ENCODE measurements around the gene TMEM237. TPM values are rescaled to one million over a fixed set of nuclear protein-coding genes. Genes with fewer than 3 reads are reported as not detected.

Gene TMEM237
- total and polyA plus RNA-seq, 8 donors = 0.87 to 41.5 (median 13.1) TPM

GRCh38 chr2:201642579-201643215 is 606 bp downstream of the TMEM237 start:
- H3K4me3 ChIP-seq = peak overlapping the region; percentile 68 to 88 (median 87)
- no peaks in the 10 kb centered on the region for H3K27me3 ChIP-seq
- DNase-seq = peak; percentile 83 to 96
- peaks cover 0 to 10% (median 6%) of the 10 kb centered on the region in 4 donors for H3K36me3 ChIP-seq
- TF ChIP-seq POLR2AphosphoS5 (IDR thresholded peaks at IDR 0.05) (peak; percentile 76 to 95 (median 88)), EP300 (IDR thresholded peaks at IDR 0.05) (no peak), POLR2A (IDR thresholded peaks at IDR 0.05) (peak in 1 of 4 donors; percentile 18)
- 0 to 2% (median 1%) methylated on average over 22 to 56 of the region's 56 CpGs for WGBS, 5 donors
- intact Hi-C loops (cut with DNase I; ENCODE audit: low total_unique reads) = no loop called here
- no peaks in the 10 kb centered on the region for H3K9me3 ChIP-seq
- H3K27ac ChIP-seq = peak overlapping the region; percentile 89 to 95 (median 91)
- H3K4me1 ChIP-seq = peaks cover 8 to 27% (median 16%) of the 10 kb centered on the region in 4 donors

- no peak for TF ChIP-seq POLR2A (IDR thresholded peaks at IDR 0.05)
- no peak for TF ChIP-seq EP300 (IDR thresholded peaks at IDR 0.05)
- no peak for TF ChIP-seq CTCF (IDR thresholded peaks at IDR 0.05)
- TF ChIP-seq POLR2AphosphoS5 (IDR thresholded peaks at IDR 0.05) = no peak
- DNase-seq = no peak
- Histone ChIP-seq H3K9me3 (no peaks in the 10 kb centered on the region), H3K27me3 (no peaks in the 10 kb centered on the region), H3K27ac (peak overlapping the region; percentile 89 to 95 (median 91)), H3K4me3 (peak overlapping the region; percentile 68 to 88 (median 87)), H3K4me1 (peaks cover 8 to 27% (median 16%) of the 10 kb centered on the region in 4 donors), H3K36me3 (peaks cover 0 to 16% (median 7%) of the 10 kb centered on the region in 4 donors)
- intact Hi-C loops (cut with DNase I; ENCODE audit: low total_unique reads) = no loop called here
- 0 to 1% (median 1%) methylated on average over 16 of the region's 16 CpGs for WGBS, 5 donors
Measured at GRCh38 chr2:201642086-201642578, 1.2 kb downstream of the TMEM237 start.

- Histone ChIP-seq H3K4me1 (peaks cover 7 to 21% (median 14%) of the 10 kb centered on the region in 4 donors), H3K4me3 (no peak overlapping the region), H3K36me3 (peaks cover 0 to 45% (median 31%) of the 10 kb centered on the region in 4 donors), H3K27me3 (no peaks in the 10 kb centered on the region), H3K9me3 (no peaks in the 10 kb centered on the region), H3K27ac (no peak overlapping the region)
- 71 to 87% (median 83%) methylated on average over 3 of the region's 3 CpGs for WGBS, 5 donors
- no peak for DNase-seq
- intact Hi-C loops (cut with DNase I; ENCODE audit: low total_unique reads) = no loop called here
- TF ChIP-seq CTCF (IDR thresholded peaks at IDR 0.05) (no peak), EP300 (IDR thresholded peaks at IDR 0.05) (no peak), POLR2A (IDR thresholded peaks at IDR 0.05) (no peak), POLR2AphosphoS5 (IDR thresholded peaks at IDR 0.05) (no peak)
Measured at GRCh38 chr2:201639205-201639604, 4.1 kb downstream of the TMEM237 start.

GRCh38 chr2:201638326-201638725 is 5.0 kb downstream of the TMEM237 start:
- Histone ChIP-seq H3K27ac (no peak overlapping the region), H3K4me1 (peaks cover 0 to 12% (median 6%) of the 10 kb centered on the region in 4 donors), H3K4me3 (no peak overlapping the region), H3K36me3 (peaks cover 0 to 54% (median 39%) of the 10 kb centered on the region in 4 donors), H3K27me3 (no peaks in the 10 kb centered on the region), H3K9me3 (no peaks in the 10 kb centered on the region)
- no peak for DNase-seq
- intact Hi-C loops (cut with DNase I; ENCODE audit: low total_unique reads) = no loop called here
- no peak for TF ChIP-seq CTCF (IDR thresholded peaks at IDR 0.05)
- no peak for TF ChIP-seq POLR2A (IDR thresholded peaks at IDR 0.05)
- no peak for TF ChIP-seq POLR2AphosphoS5 (IDR thresholded peaks at IDR 0.05)
- no peak for TF ChIP-seq EP300 (IDR thresholded peaks at IDR 0.05)
- 78 to 90% (median 82%) methylated on average over 4 of the region's 4 CpGs for WGBS, 5 donors
